GM18870 (cell line): ENCODE data around the gene MYO9B.

ENCODE experiments used
- ATAC-seq: cut with Tn5 transposase; IDR thresholded peaks from one replicate; pipeline ENCODE4 v1.9.1; 2021; ENCODE audit warnings: moderate library complexity; ENCODE audit not compliant: unreplicated experiment

Gene MYO9B

DNA sequence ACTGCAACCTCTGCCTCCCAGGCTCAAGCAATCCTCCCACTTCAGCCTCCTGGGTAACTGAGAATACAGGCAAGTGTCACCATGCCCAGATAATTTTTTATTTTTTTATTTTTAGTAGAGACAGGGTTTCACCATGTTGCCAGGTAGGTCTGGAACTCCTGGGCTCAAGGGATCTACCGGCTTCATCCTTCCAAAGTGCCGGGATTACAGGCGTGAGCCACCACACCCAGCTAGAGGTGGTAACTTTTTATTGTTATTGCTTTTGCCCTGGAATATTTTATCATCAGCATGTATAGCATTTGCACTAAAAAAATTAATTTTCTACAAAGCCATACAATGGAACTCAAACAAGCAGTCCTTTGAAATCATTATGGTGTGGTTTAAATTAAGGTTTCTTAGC, 14.4 kb upstream of the MYO9B start:
- no peak for ATAC-seq

DNA sequence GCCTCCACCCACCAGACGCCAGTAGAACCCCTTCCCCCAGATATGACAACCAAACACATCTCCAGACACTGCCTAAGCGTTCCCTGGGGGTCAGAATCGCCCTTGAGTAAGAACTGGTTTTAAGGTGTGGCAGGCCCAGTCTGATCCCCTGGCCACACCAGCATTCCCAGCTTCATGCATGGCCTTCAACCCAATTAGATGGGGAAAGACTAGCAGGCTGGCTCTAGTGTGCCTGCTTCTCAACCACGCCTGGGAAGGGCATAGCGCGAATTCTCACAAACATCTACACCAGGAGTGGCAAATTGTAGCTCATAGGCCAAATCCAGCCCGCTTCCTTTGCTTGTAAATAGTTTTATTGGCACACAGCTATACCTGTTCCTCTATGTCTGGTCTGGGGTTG, 13.9 kb upstream of the MYO9B start:
- no peak for ATAC-seq

DNA sequence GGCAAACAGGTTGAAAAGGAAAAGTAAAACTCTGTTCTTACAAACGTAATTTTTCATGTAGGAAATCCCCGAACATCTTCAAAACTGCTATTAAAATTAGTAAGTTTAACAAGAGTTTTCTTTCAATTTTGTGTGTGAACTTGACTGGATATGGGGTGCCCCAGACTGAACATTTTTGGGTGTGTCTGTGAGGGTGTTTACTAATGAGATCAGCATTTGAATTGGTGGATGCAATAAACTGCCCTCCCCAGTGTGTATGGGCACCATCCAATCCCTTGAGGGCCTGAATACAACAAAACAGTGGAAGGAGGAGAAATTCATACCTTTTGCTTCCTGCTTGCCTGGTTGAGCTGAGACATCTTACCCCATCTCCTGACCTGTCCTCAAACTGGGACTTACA, 12.1 kb upstream of the MYO9B start:
- ATAC-seq = no peak

DNA sequence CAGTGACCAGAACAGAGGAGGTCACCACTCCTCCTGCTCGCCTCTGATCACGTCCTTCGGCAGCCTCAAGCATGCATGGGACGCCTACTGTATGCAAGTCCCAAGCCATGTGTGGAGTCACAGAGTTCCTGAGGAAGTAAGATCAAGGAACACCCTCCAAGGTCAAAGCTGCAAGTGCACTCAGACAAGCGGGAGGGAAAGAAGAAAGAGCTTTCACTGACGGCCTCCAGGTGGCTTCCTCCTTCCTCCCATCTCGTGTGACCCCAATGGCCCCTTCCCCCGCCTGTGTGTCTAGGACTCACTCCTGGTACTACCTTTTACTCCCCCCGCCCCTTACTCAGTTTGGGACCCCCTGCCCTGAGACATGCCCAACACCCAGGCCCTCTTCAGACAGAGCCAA, 6.4 kb upstream of the MYO9B start:
- ATAC-seq = no peak

DNA sequence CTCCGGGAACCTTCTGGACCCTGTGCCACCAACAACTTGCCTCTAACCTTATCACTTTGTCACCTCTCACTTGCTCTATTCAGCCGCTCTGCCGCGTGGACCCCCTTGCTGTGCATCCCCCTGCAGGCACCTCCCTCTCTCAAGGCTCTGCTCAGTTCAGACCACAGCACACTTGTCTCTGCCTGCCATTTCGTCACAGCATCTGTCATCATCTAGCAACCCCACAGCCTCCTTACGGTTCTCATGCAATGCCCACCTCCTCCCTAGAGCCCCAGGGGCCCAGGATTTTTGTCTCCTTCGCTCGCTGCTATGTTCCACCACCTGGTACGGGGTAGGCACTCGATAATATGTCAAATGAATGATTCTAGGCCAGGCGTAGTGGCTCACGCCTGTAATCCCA, 5.2 kb upstream of the MYO9B start:
- ATAC-seq = no peak

- no peak for ATAC-seq
These were observed 4.7 kb upstream of the MYO9B start for GRCh38 chr19:17070912-17071311.

DNA sequence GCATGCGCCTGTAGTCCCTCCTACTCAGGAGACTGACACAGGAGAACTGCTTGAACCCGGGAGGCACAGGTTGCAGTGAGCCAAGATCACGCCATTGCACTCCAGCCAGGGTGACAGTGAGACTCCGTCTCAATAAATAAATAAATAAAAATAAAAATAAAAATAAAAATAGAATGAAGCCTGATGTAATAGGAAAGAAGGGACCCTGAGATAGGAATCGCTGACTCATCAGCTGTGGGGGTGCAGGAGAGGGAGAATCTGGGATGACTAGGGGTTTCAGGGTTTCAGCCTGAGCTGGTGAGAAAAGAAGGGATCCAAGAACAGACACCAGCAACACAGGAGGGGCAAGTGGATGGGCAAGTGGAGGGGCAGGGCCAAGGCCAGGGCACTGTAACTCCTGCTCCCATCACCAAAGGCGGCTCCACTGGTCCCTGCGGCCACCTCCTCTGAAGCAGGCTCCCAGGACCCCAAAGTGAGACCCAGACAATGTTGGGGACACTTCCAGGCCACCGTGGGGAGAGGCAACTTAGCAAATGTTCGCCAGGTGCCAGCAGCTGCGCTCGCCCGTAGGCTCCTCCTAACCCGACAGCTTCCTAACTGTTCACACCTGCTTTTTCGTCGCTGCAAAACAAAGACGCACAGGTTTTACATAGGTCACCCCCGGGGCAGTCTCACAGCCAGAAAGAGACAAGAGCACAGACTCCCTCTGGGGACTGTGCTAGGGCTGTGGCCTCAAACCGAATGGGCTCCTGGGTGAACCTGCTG, 1.5 kb upstream of the MYO9B start:
- ATAC-seq = no peak

GRCh38 chr19:17074634-17075034, 943 bp upstream of the MYO9B start:
- peak; percentile 2 for ATAC-seq

DNA sequence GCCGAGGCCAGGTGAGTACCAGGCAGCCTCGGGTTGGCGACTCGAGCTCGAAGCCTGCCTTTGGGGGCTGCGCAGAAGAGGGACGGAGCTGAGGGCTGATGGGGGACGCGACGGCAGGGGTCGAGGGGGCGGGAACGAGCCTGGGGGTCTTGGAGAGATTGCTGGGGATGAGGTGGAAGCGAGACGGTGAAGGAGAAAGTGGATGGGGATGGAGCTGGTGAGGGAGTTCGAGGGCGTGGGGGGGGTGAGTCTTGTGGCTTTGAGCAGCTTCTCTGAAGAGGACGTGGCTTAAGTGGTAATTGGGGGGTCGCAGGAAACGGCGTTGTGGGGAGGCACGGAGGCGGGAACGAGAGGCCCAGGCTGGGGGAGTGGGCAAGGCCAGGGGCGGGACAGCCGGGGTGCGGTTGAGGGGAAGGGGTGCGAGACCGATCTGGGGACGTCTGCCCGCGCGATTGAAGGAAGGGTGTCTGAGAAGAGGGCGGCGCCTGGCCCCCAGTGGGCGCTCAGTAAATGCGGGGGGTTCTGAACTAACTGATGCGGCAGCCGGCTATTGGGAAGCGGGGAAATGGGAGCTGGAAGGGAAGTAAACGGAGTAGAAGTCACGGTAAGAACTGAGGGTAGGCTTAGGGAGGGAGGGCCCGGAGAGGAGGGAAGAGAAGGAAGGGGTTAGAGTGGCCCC, 426 bp downstream of the MYO9B start:
- ATAC-seq = no peak

GRCh38 chr19:17076543-17076991, 990 bp downstream of the MYO9B start:
- ATAC-seq = no peak

DNA sequence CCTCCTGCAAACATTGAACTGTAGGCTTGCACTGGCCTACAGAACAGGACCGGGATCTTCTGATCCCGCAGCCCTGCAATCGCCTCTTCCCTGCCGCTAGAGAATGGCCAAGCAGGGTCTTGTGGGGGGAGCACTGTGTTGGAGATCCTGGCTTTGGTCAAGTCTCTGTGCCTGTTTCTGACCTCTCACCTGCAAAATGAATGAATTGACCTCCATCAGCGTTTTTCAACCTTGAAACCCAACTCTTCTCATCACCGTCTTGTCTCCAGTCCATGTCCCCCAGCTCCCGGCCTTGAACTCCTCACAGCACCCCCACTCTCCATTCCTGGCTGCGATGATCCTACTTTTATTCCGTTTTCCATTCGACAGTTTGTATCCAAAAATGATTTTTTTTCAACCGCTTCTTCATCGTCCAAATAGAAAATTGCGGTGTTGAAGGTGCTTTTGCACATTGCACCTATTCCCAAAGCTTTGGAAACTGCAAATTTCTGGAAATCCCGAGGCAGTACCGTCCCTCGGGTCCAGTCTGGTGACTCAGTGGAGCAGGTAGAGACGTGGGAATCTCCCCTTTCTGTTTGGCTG, 2.0 kb downstream of the MYO9B start:
- no peak for ATAC-seq

DNA sequence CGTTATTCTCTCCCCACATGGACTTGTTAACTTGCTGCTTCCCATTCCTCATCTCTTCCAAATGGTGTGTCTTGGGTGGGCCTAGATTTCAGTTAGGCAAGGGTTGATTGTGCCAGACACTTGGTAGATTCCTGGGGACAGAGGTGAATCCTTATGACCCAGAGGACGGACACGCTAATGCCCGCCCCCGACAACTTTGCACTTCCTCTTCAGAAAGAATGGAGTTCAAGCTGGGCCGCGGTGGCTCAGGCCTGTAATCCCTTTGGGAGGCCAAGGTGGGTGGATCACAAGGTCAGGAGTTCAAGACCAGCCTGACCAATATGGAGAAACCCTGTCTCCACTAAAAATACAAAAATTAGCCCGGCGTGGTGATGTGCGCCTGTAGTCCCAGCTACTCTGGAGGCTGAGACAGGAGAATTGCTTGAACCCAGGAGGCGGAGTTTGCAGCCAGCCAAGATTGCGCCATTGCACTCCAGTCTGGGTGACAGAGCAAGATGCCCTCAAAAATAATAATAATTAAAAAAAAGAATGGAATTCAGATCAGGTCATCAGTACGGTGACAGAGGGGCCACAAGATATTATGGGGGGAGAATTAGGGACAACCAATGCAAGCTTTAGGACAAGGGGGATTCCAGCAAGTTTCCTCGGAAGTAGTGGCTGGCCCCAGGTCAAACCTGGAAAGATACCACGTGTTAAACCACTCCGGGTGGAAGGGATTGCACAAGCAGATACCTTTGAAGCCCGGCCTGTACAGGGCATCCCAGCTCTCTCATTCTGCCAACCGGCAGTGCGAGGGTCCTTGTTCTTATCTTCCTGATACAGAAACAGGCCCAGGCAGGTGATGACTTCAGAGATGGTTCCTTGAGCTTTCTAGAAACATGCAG, 2.7 kb downstream of the MYO9B start:
- ATAC-seq = no peak

DNA sequence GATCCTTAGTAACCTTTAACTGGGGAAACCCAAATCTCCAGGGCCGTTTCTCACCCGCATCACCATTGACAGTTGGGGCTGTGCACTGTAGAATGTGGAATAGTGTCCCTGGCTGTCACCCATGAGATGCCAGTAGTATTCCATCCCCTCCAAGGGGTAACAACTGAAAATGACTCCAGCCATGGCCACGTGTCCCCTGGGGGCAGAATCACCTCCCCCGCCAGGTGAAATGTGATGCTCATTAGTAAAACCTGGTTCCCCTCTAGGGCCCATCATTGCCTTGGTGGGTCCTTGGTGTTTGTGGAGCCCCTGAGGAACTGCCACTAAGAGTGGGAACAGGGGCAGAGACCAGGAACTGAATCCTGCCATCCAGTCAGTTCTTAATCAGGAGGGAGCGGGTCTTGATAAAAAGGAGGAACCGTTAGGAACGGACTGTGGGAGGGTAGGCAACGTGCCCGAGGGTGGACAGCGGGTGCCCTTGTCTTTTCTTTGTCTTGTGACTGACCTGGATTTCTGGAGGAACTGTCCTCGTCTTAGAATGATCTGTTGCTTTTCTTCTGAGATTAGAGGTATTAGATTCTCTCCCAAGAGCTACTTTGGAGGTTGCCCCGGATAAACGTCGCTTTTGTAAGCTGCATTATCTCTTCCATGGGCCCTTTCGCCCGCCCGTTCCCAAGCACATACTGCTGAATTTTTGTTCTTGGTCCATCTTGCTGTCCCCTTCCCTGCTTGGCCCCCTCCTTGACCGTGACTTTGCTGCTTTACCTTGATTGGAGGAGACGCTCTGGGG, 3.5 kb downstream of the MYO9B start:
- no peak for ATAC-seq

GRCh38 chr19:17079710-17080439, 4.3 kb downstream of the MYO9B start:
- peak; percentile 36 for ATAC-seq

GRCh38 chr19:17080440-17080801, 4.8 kb downstream of the MYO9B start:
- no peak for ATAC-seq

DNA sequence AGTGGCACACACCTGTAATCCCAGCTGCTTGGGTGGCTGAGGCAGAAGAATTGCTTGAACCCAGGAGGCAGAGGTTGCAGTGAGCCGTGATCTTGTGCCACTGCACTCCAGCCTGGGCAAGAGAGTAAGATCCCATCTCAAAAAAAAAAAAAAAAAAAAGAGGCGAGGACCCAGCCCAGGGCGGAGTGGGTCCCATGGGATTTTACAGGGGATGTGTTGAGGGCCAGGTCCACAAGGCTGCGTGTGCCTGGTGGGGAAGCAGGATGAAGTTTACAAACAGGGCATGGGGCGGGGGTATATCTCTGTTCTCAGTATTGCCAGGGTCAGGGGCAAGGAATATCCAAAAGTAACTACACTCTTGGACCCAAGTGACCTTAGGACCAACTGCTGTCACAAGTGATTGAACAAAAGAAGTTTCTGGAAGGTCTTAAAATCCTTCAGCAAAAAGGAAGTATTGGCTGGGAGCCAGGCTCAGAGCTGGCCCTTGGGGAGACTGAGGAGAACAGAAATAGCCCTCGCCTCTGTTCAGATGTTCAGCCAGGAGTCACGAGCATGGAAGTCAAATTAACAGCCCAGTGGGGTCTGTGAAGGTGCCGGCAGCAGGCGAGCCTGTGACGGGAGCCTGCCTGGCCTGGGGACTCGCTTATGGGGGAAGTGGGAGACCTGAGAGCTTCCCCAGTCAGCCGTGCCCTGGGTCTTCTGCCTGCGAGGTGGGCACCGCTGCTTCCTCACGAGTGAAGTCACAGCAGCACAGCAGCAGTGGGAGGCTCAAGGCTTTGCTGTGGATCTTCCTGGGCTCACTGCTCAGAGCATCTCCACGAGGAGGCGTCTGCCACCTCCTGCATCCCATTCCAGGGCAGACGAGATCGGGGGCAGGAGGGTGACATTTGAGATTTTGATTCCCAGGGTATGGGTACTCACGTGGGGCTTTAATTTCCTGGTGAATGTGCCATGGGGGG, 6.4 kb downstream of the MYO9B start:
- no peak for ATAC-seq

- no peak for ATAC-seq
These were observed 10.5 kb downstream of the MYO9B start for GRCh38 chr19:17086120-17086519.

DNA sequence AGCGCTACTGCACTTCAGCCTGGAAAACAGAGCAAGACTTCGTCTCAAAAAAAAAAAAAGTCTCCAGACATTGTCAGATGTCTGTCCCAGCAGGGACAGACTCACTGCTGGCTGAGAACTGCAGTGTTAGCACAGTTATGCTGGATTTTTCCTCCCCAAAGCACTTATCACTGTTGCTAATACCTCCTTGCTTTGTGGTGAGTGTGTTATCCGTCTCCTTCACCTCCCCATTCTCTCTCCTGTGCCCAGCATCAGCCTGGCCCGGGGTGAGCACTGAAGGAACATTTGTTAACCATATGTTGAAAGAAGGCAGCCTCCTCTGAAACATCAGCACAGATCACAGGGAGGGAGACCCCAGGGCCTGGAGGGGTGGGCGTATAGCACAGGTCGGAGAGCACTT, 11.3 kb downstream of the MYO9B start:
- ATAC-seq = no peak

DNA sequence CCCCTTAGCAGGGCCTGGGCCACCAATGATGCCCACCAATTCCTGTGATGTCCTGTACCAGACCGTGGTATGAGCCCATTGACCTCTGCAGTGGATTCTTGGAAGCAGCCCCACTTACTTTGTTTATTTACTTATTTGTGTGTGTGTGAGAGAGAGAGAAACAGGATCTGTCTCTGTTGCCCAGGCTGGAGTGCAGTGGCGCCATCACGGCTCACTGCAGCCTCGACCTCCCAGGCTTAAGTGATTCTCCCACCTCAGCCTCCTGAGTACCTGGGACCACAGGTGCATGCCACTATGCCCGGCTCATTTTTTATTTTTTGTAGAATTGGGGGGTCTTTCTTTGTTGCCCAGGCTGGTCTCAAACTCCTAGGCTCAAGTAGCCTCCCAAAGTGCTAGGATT, 13.0 kb downstream of the MYO9B start:
- no peak for ATAC-seq
